Nephron (organoid): ENCODE data around the gene RPL36AL.

Experiments
- H3K27ac Mint-ChIP-seq, 3 experiments: 2 replicates each; pipeline ENCODE4 v1.8.0; 2020; ENCODE audit warnings: mixed read lengths in 3 of 3, mild to moderate bottlenecking in 2 of 3, moderate library complexity in 1 of 3
- H3K27me3 Mint-ChIP-seq: 2 replicates; pipeline ENCODE4 v1.8.0; 2021; ENCODE audit warnings: low read depth, mild to moderate bottlenecking, moderate library complexity, mixed read lengths
- H3K36me3 Mint-ChIP-seq: 2 replicates; pipeline ENCODE4 v1.8.0; 2020; ENCODE audit warnings: low read depth, mixed read lengths
- H3K4me1 Mint-ChIP-seq: 2 replicates; pipeline ENCODE4 v1.8.0; 2020; ENCODE audit warnings: mixed read lengths
- H3K4me3 Mint-ChIP-seq, 3 experiments: 2 replicates each; pipeline ENCODE4 v1.8.0; 2020; ENCODE audit warnings: mild to moderate bottlenecking in 3 of 3, mixed read lengths in 3 of 3, moderate library complexity in 2 of 3
- H3K9me3 Mint-ChIP-seq: 2 replicates; pipeline ENCODE4 v1.8.0; 2020; ENCODE audit warnings: mixed read lengths
- CTCF ChIP-seq, 3 experiments: fragments of 200-600 bp; sonication (generic); IDR thresholded peaks; one replicate each; pipeline ENCODE4 v1.5.0; 2021; ENCODE audit warnings: antibody characterized with exemption in 3 of 3; ENCODE audit not compliant: unreplicated experiment in 3 of 3

The RPL36AL gene

DNA sequence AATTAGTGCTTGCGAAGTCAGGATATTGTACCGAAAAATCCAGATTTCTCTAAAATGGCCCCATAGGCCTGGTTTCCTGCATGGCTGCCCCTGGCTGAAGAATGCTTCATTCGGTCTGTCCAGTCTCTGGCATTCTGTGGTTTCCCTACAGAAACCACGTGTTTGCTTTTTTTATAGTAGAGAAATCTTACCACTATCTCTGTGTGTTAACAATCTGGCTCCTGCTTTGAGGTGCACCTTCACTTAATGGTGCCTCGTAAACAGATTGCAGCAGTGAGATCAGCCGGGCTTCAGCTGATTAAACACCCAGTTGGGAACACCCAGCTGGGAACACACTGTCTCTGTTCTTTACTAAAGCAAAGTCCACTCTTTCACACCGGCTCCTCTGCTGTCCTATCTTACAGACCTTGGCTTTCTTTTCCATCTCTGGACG lies 21.3 kb upstream of the RPL36AL start:
- H3K9me3 Mint-ChIP-seq, result no peaks in the 10 kb centered on the region
- no peak overlapping the region for H3K4me3 Mint-ChIP-seq
- TF ChIP-seq CTCF (IDR thresholded peaks at IDR 0.05; ENCODE audit: unreplicated experiment in 3 of 3), result no peak

DNA sequence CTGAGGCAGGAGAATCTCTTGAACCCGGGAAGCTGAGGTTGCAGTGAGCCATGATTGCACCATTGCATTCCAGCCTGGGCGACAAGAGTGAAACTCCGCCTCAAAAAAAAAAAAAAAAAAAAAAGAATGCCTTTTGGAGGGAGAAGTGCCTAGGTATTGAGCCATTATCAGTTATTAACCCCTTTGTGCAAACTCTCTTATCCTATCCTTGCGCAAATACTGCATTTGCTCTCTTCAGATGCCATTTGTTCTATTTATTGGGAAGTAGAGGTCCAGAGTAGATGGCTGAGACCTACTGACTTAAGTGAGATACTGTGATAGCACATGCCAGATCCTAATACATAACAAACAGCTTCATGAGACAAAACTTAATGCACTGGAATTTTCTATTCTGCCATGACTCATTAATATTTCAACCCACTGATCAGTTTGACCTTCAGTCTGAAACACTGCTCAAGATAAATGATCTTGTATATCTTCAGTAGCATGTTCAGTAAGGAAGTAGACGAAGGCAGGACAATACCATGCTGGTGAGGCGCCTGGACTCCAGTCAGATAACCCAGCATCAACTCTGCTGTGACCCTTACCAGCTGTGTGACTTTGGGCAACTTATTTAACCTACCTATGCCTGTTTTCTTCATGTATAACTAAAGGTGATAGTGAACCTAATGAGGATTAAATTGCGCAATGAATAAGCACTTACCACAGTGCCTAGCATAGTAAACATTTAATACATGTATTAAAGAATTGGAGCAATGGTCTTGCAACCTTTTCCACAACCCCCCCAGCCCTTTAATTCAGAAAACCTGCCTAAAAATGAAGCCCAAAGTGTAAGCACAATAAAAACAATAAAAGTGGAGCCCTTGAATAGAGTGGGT lies 20.4 kb upstream of the RPL36AL start:
- no peaks in the 10 kb centered on the region for H3K27me3 Mint-ChIP-seq
- H3K36me3 Mint-ChIP-seq, result peaks cover 20% of the 10 kb centered on the region
- no peaks in the 10 kb centered on the region for H3K9me3 Mint-ChIP-seq
- H3K27ac Mint-ChIP-seq, result no peak overlapping the region
- TF ChIP-seq CTCF (IDR thresholded peaks at IDR 0.05; ENCODE audit: unreplicated experiment in 3 of 3), result no peak
- peaks cover 31% of the 10 kb centered on the region for H3K4me1 Mint-ChIP-seq
- H3K4me3 Mint-ChIP-seq, result no peak overlapping the region

More for the DNA sequence above, 21.3 kb upstream of the RPL36AL start:
- Mint-ChIP-seq H3K36me3 (peaks cover 19% of the 10 kb centered on the region), H3K4me1 (peaks cover 27% of the 10 kb centered on the region), H3K27ac (peak overlapping the region in 2 of 3 experiments; percentile 1 to 25), H3K27me3 (no peaks in the 10 kb centered on the region)

GRCh38 chr14:49637534-49638078 lies 17.2 kb upstream of the RPL36AL start:
- TF ChIP-seq CTCF (IDR thresholded peaks at IDR 0.05; ENCODE audit: unreplicated experiment in 3 of 3), result no peak
- Mint-ChIP-seq H3K9me3 (no peaks in the 10 kb centered on the region), H3K4me3 (peak overlapping the region; percentile 74 to 94 (median 81)), H3K4me1 (peaks cover 40% of the 10 kb centered on the region), H3K36me3 (peaks cover 24% of the 10 kb centered on the region), H3K27ac (peak overlapping the region; percentile 26 to 84 (median 71)), H3K27me3 (no peaks in the 10 kb centered on the region)

DNA sequence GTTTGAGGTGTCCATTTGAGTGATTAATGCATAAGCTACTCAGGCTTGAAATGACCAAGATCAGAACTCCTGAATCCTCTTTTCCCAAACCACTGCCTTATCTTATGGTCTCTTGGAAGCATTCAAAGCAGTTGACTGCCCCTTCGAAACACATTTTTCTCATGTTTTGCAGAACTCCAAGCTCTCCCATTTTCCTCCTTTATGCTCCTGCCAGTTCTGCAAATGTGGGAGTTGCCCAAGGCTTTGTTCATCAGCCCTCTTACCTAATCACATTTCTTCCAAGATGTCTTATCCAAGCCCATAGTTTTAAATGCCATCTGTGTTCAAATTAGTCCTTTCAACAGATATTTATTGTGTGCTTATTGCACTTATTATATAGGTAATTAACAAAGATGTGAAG lies 16.4 kb upstream of the RPL36AL start:
- Mint-ChIP-seq H3K4me1 (peaks cover 33% of the 10 kb centered on the region), H3K36me3 (peaks cover 24% of the 10 kb centered on the region), H3K27ac (peak overlapping the region; percentile 26 to 84 (median 48)), H3K9me3 (no peaks in the 10 kb centered on the region), H3K4me3 (peak overlapping the region; percentile 74 to 94 (median 81)), H3K27me3 (no peaks in the 10 kb centered on the region)
- no peak for TF ChIP-seq CTCF (IDR thresholded peaks at IDR 0.05; ENCODE audit: unreplicated experiment in 3 of 3)

DNA sequence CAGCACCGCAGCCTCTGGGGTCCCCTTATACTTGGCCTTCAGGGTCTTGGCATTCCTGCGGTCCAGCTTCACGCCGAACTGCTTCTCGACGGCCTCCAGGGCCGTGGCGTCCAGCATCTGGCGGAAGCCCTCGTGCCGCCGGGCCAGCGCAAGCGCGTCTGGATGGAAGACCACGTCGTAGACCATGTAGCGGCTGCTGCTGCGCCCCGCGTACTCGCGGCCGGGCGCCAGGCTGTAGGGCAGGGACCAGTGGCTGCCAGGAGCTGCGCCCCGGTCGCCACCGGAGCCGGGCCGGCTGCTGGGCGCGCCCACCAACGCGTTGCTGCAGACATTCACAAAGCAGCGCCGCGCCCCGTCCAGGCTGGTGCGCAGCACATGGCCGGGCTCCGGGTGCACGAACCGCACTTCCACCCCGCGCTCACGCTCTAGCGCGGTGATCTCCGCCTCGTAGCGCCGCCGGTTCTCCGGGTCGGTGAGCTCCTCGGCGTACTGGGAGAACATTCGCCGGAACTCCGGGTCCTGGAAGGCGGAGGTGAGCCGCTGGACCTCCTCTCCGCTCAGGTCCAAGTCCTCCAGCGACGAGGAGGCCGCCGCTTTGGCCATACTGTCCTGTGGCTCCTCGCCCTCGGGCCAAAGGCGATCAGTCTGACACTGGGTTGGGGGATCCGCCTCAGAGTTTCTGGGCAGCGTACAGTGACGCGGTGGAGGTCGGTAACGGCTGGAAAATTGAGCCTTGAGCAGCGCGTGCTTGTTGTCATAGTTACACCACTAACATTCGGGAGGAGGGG lies 14.3 kb upstream of the RPL36AL start, which contains the start of gene DNAAF2:
Gene DNAAF2, minus strand, starts transcription at position 698 of the 788 bp plus-strand sequence. Its CDS starts 95 bp downstream, at position 603.
- peaks cover 29% of the 10 kb centered on the region for H3K36me3 Mint-ChIP-seq
- peak within 1 kb of the TSS; percentile 95 to 97 (median 95) for H3K27ac Mint-ChIP-seq
- H3K4me1 Mint-ChIP-seq, result peaks cover 40% of the 10 kb centered on the region
- no peaks in the 10 kb centered on the region for H3K9me3 Mint-ChIP-seq
- no peaks in the 10 kb centered on the region for H3K27me3 Mint-ChIP-seq
- peak within 1 kb of the TSS; percentile 94 to 99 (median 97) for H3K4me3 Mint-ChIP-seq
- no peak for TF ChIP-seq CTCF (IDR thresholded peaks at IDR 0.05; ENCODE audit: unreplicated experiment in 3 of 3)
